OCI-LY3 (cell line): ENCODE results near the gene CCDC187.

Source experiments
- H2AFZ ChIP-seq: fragments of 200-600, 300-600 bp; shearing (Covaris generic); 2 replicates; pipeline ENCODE4 v1.6.0; 2014; ENCODE audit warnings: antibody characterized with exemption, low read depth, low read length
- H3K27ac ChIP-seq: fragments of 200-600, 300-600 bp; sonication (generic); 2 replicates; pipeline ENCODE4 v1.5.1; 2014; ENCODE audit warnings: mild to moderate bottlenecking, low read length, moderate library complexity, mixed read lengths
- H3K27me3 ChIP-seq: fragments of 200-600, 300-600 bp; sonication (generic); 2 replicates; pipeline ENCODE4 v1.6.1; 2014; ENCODE audit warnings: low read depth, low read length, mixed read lengths
- H3K36me3 ChIP-seq: fragments of 200-600, 300-600 bp; sonication (generic); replicated peaks from 2 replicates; pipeline ENCODE3; 2014; ENCODE audit warnings: low read depth, low read length, mixed read lengths
- H3K4me1 ChIP-seq: fragments of 300-600, 200-600 bp; sonication (generic); 2 replicates; pipeline ENCODE4 v1.6.1; 2014; ENCODE audit warnings: low read length, mixed read lengths
- H3K4me2 ChIP-seq: fragments of 200-600, 300-600 bp; sonication (generic); 2 replicates; pipeline ENCODE4 v1.6.1; 2014; ENCODE audit warnings: low read length, mixed read lengths
- H3K4me3 ChIP-seq: fragments of 300-600, 200-600 bp; sonication (generic); 2 replicates; pipeline ENCODE4 v1.5.1; 2014; ENCODE audit warnings: antibody characterized with exemption, mild to moderate bottlenecking, low read length, moderate library complexity
- H3K79me2 ChIP-seq: fragments of 300-600, 200-600 bp; shearing (Covaris generic); 2 replicates; pipeline ENCODE4 v1.6.1; 2014; ENCODE audit warnings: mild to moderate bottlenecking, low read length, mixed read lengths
- H3K9ac ChIP-seq: fragments of 300-600, 200-600 bp; shearing (Covaris generic); 2 replicates; pipeline ENCODE4 v1.6.0; 2014; ENCODE audit warnings: mild to moderate bottlenecking, low read length, moderate library complexity
- H3K9me3 ChIP-seq: fragments of 200-600, 300-600 bp; shearing (Covaris generic); 2 replicates; pipeline ENCODE4 v1.6.1; 2014; ENCODE audit warnings: low read length, mixed read lengths; ENCODE audit not compliant: insufficient read depth
- H4K20me1 ChIP-seq: fragments of 200-600, 300-600 bp; sonication (generic); 2 replicates; pipeline ENCODE4 v1.6.1; 2016; ENCODE audit warnings: low read length, mixed read lengths; ENCODE audit not compliant: insufficient read depth
- CTCF ChIP-seq: fragments of 200-600, 300-600 bp; sonication (generic); IDR thresholded peaks from 2 replicates; pipeline ENCODE4 v1.5.1; 2014; ENCODE audit warnings: antibody characterized with exemption, low read length, low read depth
- EZH2phosphoT487 ChIP-seq: fragments of 200-600 bp; shearing (Covaris generic); IDR thresholded peaks from 2 replicates; pipeline ENCODE4 v1.6.1; 2018; ENCODE audit warnings: antibody characterized with exemption, mixed run types, low read depth

The CCDC187 gene

GRCh38 chr9:136242918-136243525 lies 60.9 kb downstream of the CCDC187 start:
- peaks cover 74% of the 10 kb centered on the region for H3K79me2 ChIP-seq
- H3K4me2 ChIP-seq, result no peak overlapping the region
- no peak overlapping the region for H3K4me3 ChIP-seq

GRCh38 chr9:136242248-136242647 lies 61.6 kb downstream of the CCDC187 start:
- no peak overlapping the region for H2AFZ ChIP-seq
- no peaks in the 10 kb centered on the region for H3K9me3 ChIP-seq
- no peak overlapping the region for H3K4me2 ChIP-seq
- H3K36me3 ChIP-seq, result peaks cover 3% of the 10 kb centered on the region
- H3K4me3 ChIP-seq, result no peak overlapping the region
- no peak for TF ChIP-seq EZH2phosphoT487
- TF ChIP-seq CTCF, result no peak
- H3K4me1 ChIP-seq, result peaks cover 39% of the 10 kb centered on the region
- H4K20me1 ChIP-seq, result peaks cover 67% of the 10 kb centered on the region
- H3K9ac ChIP-seq, result no peak overlapping the region
- H3K79me2 ChIP-seq, result peaks cover 82% of the 10 kb centered on the region
- no peak overlapping the region for H3K27ac ChIP-seq
- no peaks in the 10 kb centered on the region for H3K27me3 ChIP-seq

More at GRCh38 chr9:136242918-136243525, 60.9 kb downstream of the CCDC187 start:
- TF ChIP-seq CTCF, result no peak
- TF ChIP-seq EZH2phosphoT487, result no peak
- Histone ChIP-seq H3K27ac (no peak overlapping the region), H3K9ac (no peak overlapping the region), H3K9me3 (no peaks in the 10 kb centered on the region), H3K4me1 (peaks cover 39% of the 10 kb centered on the region), H2AFZ (no peak overlapping the region), H3K36me3 (no peaks in the 10 kb centered on the region), H4K20me1 (peaks cover 61% of the 10 kb centered on the region), H3K27me3 (no peaks in the 10 kb centered on the region)

- no peak overlapping the region for H3K9ac ChIP-seq
- TF ChIP-seq CTCF, result no peak
- TF ChIP-seq EZH2phosphoT487, result no peak
- H3K4me1 ChIP-seq, result peaks cover 39% of the 10 kb centered on the region
- no peak overlapping the region for H3K27ac ChIP-seq
- peaks cover 83% of the 10 kb centered on the region for H3K79me2 ChIP-seq
- no peak overlapping the region for H3K4me3 ChIP-seq
- H3K9me3 ChIP-seq, result no peaks in the 10 kb centered on the region
- no peak overlapping the region for H3K4me2 ChIP-seq
- peaks cover 67% of the 10 kb centered on the region for H4K20me1 ChIP-seq
- H2AFZ ChIP-seq, result no peak overlapping the region
- H3K36me3 ChIP-seq, result peaks cover 3% of the 10 kb centered on the region
- no peaks in the 10 kb centered on the region for H3K27me3 ChIP-seq
Measured at GRCh38 chr9:136241542-136241941, 62.4 kb downstream of the CCDC187 start.

- peaks cover 34% of the 10 kb centered on the region for H3K4me1 ChIP-seq
- no peaks in the 10 kb centered on the region for H3K27me3 ChIP-seq
- H4K20me1 ChIP-seq, result peaks cover 69% of the 10 kb centered on the region
- no peaks in the 10 kb centered on the region for H3K9me3 ChIP-seq
- no peak overlapping the region for H3K4me3 ChIP-seq
- H2AFZ ChIP-seq, result no peak overlapping the region
- H3K4me2 ChIP-seq, result no peak overlapping the region
- H3K27ac ChIP-seq, result no peak overlapping the region
- peaks cover 86% of the 10 kb centered on the region for H3K79me2 ChIP-seq
- H3K36me3 ChIP-seq, result peaks cover 3% of the 10 kb centered on the region
- TF ChIP-seq EZH2phosphoT487, result no peak
- H3K9ac ChIP-seq, result no peak overlapping the region
Measured at GRCh38 chr9:136240941-136241340, 63.0 kb downstream of the CCDC187 start.
